Osteoblast (primary cell): ENCODE results near the gene SCAANT1. TPM values are rescaled to one million over a fixed set of nuclear protein-coding genes. Genes with fewer than 3 reads are reported as not detected.
A peak's percentile ranks its signal among the peaks of the same experiment; 100 is the strongest.

Experiments
- DNase-seq: peaks from one replicate; pipeline ENCODE4 v3.0.0; 2011; ENCODE audit warnings: low spot score, mixed read lengths; ENCODE audit not compliant: insufficient read length; ENCODE audit errors: missing footprints
- H2AFZ ChIP-seq: 2 replicates; pipeline ENCODE4 v1.6.0; 2011; ENCODE audit warnings: mild to moderate bottlenecking, low read length
- H3K27ac ChIP-seq: 2 replicates; pipeline ENCODE4 v1.5.1; 2011; ENCODE audit warnings: mild to moderate bottlenecking, low read depth, low read length, moderate library complexity
- H3K27me3 ChIP-seq: 2 replicates; pipeline ENCODE4 v1.6.0; 2012; ENCODE audit warnings: mild to moderate bottlenecking, control low read depth, inconsistent platforms, low read length, moderate library complexity; ENCODE audit not compliant: insufficient read depth
- H3K36me3 ChIP-seq: 2 replicates; pipeline ENCODE4 v1.5.1; 2011; ENCODE audit warnings: mild to moderate bottlenecking, low read length, control low read depth, moderate library complexity; ENCODE audit not compliant: insufficient read depth
- H3K4me1 ChIP-seq: 2 replicates; pipeline ENCODE4 v1.5.1; 2011; ENCODE audit warnings: mild to moderate bottlenecking, low read length, control low read depth, moderate library complexity; ENCODE audit not compliant: insufficient read depth
- H3K4me2 ChIP-seq: 2 replicates; pipeline ENCODE4 v1.6.0; 2011; ENCODE audit warnings: mild to moderate bottlenecking, low read length; ENCODE audit not compliant: insufficient read depth
- H3K4me3 ChIP-seq: fragments of 200-600 bp; sonication (generic); 3 replicates; pipeline ENCODE4 v1.5.1; 2012; ENCODE audit warnings: mild to moderate bottlenecking, low read length, inconsistent platforms; ENCODE audit not compliant: insufficient read depth
- H3K79me2 ChIP-seq: 2 replicates; pipeline ENCODE4 v1.6.0; 2012; ENCODE audit warnings: mild to moderate bottlenecking, low read length, control low read depth, inconsistent platforms; ENCODE audit not compliant: insufficient read depth
- H3K9me3 ChIP-seq: 2 replicates; pipeline ENCODE4 v1.5.1; 2011; ENCODE audit warnings: low read depth, low read length, control low read depth
- H4K20me1 ChIP-seq: 2 replicates; pipeline ENCODE4 v1.6.0; 2012; ENCODE audit warnings: mild to moderate bottlenecking, low read length, control low read depth; ENCODE audit not compliant: insufficient read depth
- CTCF ChIP-seq: IDR thresholded peaks from 2 replicates; pipeline ENCODE4 v1.5.1; 2011; ENCODE audit warnings: mild to moderate bottlenecking, low read depth, low read length, moderate library complexity; ENCODE audit errors: extremely low read depth
- total RNA-seq: library from RNA; depleted of rRNA; stranded (reverse); fragments of >200 nt; gene quantifications from 2 replicates; pipeline ENCODE4 v1.2.3, GENCODE V29; 2012

Gene SCAANT1
- total RNA-seq, 1 donor = not detected

- H3K9me3 ChIP-seq = no peaks in the 10 kb centered on the region
- H3K4me3 ChIP-seq = no peak overlapping the region
- no peak overlapping the region for H3K4me2 ChIP-seq
- no peak for TF ChIP-seq CTCF
- H3K27ac ChIP-seq = no peak overlapping the region
- H3K27me3 ChIP-seq = no peaks in the 10 kb centered on the region
- DNase-seq = no peak
- peaks cover 58% of the 10 kb centered on the region for H3K36me3 ChIP-seq
- H3K79me2 ChIP-seq = peaks cover 88% of the 10 kb centered on the region
- peaks cover 20% of the 10 kb centered on the region for H4K20me1 ChIP-seq
- H2AFZ ChIP-seq = no peak overlapping the region
- H3K4me1 ChIP-seq = peaks cover 16% of the 10 kb centered on the region
These were observed 7.8 kb upstream of the SCAANT1 start for GRCh38 chr3:63920001-63920400.

- peaks cover 24% of the 10 kb centered on the region for H4K20me1 ChIP-seq
- TF ChIP-seq CTCF = no peak
- H3K27me3 ChIP-seq = no peaks in the 10 kb centered on the region
- no peak overlapping the region for H3K4me3 ChIP-seq
- H3K4me2 ChIP-seq = no peak overlapping the region
- H3K36me3 ChIP-seq = peaks cover 50% of the 10 kb centered on the region
- H3K9me3 ChIP-seq = no peaks in the 10 kb centered on the region
- H3K4me1 ChIP-seq = peaks cover 26% of the 10 kb centered on the region
- H3K79me2 ChIP-seq = peaks cover 88% of the 10 kb centered on the region
- peak overlapping the region; percentile 19 for H3K27ac ChIP-seq
- DNase-seq = peak; percentile 84
- H2AFZ ChIP-seq = no peak overlapping the region
These were observed 6.1 kb upstream of the SCAANT1 start for GRCh38 chr3:63918321-63918720.

GRCh38 chr3:63914312-63914711 is 2.1 kb upstream of the SCAANT1 start:
- Histone ChIP-seq H3K4me2 (peak overlapping the region; percentile 87), H2AFZ (no peak overlapping the region), H3K27me3 (no peaks in the 10 kb centered on the region), H3K79me2 (peaks cover 75% of the 10 kb centered on the region), H3K27ac (peak overlapping the region; percentile 91), H3K36me3 (peaks cover 31% of the 10 kb centered on the region), H4K20me1 (peaks cover 23% of the 10 kb centered on the region), H3K9me3 (no peaks in the 10 kb centered on the region), H3K4me3 (no peak overlapping the region), H3K4me1 (peaks cover 41% of the 10 kb centered on the region)
- no peak for TF ChIP-seq CTCF
- peak; percentile 42 for DNase-seq

GRCh38 chr3:63912768-63913588 is 795 bp upstream of the SCAANT1 start:
- H3K4me1 ChIP-seq = peaks cover 32% of the 10 kb centered on the region
- peaks cover 17% of the 10 kb centered on the region for H4K20me1 ChIP-seq
- H3K9me3 ChIP-seq = no peaks in the 10 kb centered on the region
- no peak for TF ChIP-seq CTCF
- peak overlapping the region; percentile 87 for H3K4me2 ChIP-seq
- H3K27me3 ChIP-seq = no peaks in the 10 kb centered on the region
- DNase-seq = peak; percentile 90
- peak overlapping the region; percentile 88 for H3K4me3 ChIP-seq
- peak overlapping the region; percentile 91 for H3K27ac ChIP-seq
- peaks cover 24% of the 10 kb centered on the region for H3K36me3 ChIP-seq
- peaks cover 71% of the 10 kb centered on the region for H3K79me2 ChIP-seq
- H2AFZ ChIP-seq = peak overlapping the region; percentile 37
